CD4-positive, alpha-beta T cell treated with Interleukin-15 for 4 hours (primary cell): Measurements from ENCODE around the gene SARDH.

Experiments used
- DNase-seq: peaks from one replicate; pipeline ENCODE4 v3.0.0-alpha.2; 2020; ENCODE audit warnings: low spot score

Gene SARDH

GRCh38 chr9:133714606-133715294, 23.4 kb downstream of the SARDH start:
- DNase-seq: no peak

DNA sequence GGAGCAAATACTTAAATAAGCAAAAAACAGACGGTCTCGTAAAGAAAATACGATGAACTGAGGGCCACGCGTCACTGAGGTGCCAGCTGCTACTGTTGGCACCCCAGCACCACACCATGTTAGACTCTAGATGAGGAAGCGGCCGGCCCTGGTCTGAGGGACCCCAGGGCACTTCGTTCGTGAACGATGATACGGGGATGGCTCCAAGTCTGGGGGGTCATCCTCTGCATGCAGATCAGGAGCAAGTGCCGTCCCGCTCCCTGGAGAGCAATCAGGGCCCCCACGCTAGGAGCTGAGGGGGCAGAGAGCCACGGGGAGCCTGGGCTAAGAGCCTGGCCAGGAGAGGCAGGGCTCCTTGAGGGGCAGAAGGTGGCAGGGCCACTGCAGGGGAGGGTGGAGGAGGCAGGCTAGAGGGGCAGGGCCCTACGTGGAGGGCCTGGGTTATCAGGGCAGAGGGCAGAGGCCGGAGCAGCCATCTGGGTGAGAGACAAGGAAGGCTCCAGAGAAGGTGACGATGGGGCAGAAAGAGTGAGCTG, 24.1 kb downstream of the SARDH start:
- DNase-seq: no peak

DNA sequence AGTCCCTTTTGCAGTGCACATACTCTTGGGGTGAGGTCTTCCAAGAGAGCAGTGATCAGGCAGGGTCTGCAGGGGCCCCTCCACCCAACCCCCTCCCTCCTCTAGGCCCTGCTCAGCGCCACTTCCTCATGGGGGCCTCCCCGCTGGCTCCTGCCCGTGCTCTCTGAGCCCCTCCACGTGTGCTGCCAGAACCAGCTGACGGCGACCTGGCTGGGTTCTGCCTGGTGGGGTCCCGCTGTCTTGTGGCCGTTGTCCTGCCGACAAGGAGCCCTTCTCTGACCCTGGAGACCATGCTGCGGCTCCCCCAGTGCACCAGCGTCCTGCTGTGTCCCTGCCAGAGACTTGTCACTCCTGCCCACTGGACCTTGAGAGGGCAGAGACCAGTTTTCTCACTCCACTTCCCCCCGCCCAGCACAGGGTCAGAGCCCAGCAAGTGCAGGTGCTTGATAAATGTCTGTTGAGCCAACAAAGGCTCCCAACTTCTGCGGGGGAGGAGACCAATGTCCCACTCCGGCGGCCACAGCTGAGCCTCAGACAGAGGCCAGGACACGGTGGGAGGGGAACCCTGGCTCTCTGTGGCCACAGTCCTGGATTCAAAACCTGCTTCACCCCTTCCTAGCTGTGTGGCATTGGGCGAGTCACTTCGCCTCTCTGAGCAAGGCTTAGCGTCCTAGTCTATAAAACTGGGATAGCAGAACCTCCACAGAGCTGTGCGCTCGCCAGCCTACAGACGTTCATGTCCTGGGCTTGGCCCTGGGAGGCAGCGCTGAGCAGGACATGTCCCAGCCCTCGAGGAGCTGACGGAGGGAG, 24.8 kb downstream of the SARDH start:
- no peak for DNase-seq

DNA sequence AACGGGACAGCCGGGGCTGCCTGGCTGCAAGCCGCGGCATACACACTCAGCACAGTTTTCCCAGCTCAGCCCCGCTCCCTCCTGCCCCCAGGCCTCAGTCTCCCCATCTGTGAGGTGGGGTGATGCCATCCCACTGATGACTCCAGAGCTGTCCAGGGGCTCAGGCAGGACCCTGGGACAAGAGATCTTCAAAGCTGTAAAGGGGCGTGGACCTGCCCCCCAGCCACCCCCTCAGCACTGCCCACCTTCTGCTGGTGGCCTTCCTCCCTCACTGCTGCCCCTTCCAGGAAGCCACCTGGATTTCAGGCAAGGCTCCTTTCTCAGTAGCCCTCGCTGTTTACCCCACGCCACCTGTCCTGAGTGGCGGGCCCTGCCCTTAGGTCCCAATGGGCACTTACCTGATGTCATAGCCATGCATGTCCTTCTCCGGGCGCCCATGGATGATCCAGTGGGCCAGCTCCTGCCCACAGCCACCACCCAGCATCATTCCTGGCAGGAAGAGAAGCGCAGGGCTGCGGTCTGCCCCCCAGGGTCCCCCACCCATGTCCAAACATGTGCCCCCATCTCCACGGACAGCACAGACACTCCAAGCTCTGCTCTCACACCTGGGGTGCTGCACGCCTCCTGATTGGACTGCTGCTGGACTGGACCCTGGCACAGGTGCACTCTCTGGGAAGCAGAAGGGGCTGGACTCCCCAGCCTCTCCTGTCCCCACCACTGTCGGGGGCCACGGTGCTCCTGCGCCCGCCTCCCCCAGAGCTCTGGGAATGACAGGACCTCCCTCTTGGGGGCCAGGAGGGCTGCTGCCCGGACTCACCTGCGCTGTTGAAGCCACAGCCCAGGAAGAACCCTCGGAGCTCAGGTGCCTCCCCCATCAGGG, 25.7 kb downstream of the SARDH start:
- no peak for DNase-seq

DNA sequence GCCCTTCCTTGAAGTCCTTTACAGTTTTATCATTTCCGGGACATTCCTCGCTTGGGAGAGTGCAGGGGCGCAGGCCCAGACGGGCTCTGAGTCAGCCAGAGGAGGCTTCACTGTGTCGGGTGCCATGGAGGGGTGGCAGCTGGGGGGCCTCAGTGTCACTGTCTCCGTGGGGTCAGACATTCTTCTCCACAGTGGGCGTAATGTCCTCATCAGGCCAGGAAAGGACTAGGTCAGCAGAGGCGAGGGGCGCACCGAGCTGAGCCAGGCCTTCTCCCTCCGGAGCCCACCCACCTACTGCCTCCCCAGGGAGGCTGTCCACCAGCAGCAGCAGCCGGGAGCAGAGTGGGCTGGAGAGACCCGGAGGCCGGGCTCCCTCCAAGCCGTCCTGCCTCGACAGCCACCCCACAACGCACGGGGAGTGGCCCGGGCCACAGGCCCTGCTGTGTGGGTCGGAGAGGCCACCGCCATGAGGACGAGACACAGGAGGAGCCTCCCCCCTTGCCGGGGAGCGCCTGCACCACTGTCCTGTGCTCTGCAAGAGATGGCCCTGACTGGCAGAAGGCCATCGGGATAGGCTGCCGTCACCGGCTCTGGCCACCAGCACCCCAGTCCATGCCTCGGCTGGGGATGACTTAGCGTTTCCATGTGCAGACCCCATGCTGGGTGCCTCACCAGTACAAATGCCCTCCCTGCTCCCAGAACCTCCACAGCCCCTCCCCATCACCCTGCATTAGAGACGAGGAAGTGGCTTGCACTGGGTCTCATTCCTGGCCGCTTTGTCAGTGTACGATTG, 26.5 kb downstream of the SARDH start:
- no peak for DNase-seq

- DNase-seq: no peak
Measured at GRCh38 chr9:133710661-133711427, 27.3 kb downstream of the SARDH start.

DNA sequence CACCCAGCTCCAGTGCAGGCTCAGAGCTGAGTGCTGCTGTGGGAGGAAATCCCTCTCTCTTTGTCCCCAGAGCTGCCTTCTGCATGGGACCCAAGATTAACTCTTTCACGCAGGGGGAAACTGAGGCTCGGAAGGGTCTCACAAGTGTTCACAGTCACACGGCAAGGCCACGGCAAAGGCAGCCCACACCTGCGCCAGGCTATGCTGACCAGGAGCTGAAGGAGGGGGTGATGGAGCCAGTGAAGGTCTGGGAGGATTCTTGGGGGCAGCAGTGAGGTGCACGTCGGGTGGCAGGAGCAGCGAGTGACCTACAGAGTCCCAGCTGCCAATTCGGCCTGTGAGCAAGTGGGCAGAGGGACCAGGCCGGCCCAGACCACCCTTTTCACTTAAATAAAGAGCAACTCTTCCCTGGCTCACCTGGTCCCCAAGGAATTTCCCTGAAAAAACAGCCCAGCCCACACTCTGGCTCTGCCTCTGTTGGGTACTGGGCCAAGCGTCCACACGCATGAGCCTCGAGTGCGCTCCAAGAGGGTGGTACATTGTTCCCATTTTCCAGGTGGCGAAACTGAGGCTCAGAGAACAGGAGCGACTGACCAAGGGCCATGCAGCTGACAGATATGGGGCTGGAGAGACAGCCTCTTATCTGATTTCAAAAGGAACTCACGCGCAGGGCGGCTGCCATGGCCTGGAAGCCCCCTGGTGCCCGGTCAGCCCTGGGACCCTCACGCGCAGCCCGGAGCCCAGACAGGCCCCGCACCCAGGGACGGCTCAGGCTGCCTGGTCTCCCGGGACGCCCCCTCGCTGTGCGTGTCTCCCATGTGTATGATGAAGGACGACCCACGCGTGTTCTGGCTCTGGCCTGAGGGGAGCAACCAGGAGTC, 28.2 kb downstream of the SARDH start:
- no peak for DNase-seq

GRCh38 chr9:133709015-133709611, 29.0 kb downstream of the SARDH start:
- DNase-seq: peak; percentile 54

DNA sequence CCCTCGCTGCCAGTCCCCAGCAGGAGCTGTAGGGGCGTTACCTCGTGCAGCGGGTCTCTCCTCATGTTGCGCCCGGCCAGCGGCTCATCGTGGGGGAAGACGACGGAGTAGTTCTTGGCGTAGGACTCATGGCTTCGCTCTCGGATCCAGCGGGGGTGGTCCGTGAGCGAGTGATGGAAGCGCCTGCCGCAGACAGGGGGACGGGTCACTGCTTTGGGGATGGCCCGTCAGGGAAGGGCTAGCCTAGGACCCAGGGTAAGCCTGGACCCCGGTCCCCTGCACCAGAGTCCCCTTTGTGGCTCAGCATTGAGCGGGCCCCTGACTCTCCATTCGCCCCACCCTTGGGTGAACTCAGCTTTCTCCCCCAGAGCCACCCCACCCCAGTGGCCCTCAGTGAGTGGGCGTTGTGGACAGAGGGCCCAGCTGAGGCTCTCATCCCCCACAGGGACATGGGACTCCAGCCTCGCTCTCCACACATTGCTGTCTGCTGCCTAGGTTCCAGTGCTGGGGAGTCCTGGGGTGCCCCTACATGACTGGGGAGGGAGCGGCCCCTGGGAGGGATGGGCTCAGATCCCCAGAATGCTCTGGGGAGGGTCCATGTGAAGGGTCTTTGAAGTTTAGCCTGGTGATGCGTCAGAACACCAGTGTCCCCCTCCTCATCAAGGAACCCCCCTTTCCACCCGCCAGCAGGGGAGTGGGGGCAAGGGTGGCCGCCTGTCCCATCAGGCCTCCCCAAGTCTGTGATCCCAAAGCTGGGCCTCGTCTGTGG, 29.7 kb downstream of the SARDH start:
- DNase-seq: no peak

DNA sequence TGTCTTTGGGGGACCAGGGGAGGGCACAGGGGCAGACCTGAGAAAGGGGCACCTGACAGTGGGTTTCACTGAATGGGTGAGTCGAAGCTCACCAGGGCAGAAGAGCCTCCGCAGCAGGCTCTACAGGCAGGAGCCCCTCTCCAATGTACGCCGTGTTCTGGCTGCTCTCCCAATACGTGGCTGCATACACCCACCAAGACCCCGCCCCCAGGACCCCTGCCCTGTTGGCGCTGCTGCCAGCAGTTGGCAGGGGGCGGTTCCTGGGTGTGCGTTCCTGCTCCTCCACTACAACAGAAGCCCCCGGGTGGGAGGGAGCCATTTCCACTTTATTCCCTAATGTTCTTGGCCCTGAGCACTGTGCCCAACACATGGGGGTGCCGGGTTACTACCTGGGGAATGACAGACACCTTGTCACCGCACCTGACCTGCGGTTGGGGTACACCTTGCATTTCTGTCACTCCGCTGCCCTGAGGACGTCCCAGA, 30.3 kb downstream of the SARDH start:
- no peak for DNase-seq

DNA sequence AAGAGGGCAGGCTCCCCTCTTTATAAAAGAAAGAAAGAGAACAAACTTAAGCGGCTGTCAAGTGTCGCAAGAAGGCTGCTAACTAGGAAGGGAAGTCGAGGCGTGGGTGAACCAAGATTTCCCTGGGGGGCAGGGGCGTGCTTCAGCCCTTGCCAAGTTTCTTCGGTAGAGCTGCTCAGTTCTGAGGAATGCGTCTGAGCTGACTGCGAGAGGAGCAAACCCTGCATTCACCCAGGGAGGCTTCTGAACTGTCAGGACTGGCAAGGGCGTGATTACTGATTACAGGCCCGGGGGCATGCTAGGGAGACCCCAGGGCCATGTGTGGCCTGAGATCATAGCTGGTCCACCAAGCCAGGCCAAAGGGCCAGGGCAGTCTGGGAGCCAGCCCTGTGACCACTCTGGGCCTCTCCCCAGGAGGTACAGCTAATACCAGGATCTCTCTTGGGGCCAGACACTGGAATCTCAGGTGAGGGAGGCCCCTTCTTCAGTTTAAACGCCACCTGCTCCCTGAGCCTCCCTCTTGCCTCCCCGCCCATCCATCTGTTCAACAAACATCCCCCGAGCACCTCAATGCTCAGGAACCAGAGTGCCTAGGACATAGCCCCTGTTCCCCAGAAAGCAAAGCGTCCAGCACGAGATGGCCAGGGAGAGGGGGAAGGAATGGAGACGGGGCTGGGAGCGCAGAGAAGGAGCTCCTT, 30.9 kb downstream of the SARDH start:
- no peak for DNase-seq

DNA sequence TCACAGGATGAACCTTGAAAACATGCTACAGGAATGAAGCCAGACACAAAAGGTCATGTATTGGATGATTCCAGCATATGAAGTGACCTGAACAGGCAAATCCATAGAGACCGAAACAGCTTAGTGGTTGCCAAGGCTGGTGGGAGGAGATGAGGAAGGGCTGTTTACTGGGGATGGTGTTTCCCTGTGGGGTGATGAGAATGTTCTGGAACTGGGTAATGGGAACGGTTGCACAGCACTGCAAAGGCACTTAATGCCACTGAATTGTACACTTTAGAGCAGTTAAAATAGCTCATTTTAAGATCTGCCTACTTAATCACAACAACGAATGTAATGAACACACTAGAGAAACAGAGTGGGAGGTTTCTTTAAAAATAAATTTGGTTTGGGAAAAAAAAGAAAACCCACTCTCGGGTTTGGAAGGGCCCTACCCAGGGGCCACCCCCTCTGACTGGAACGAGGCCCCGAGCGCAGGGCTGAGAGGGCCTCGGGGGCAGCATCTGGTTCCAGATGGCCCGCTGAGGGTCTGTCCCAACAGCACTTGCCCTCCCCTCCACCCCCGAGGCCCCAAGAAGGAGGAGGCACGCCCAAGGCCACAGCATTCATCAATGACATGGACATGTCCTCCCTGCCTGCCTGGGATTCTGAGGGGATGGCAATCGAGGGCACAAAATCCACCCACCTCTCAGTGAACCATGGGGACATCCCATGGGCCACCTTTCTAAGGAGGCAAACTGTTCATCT, 31.7 kb downstream of the SARDH start:
- DNase-seq: no peak

DNA sequence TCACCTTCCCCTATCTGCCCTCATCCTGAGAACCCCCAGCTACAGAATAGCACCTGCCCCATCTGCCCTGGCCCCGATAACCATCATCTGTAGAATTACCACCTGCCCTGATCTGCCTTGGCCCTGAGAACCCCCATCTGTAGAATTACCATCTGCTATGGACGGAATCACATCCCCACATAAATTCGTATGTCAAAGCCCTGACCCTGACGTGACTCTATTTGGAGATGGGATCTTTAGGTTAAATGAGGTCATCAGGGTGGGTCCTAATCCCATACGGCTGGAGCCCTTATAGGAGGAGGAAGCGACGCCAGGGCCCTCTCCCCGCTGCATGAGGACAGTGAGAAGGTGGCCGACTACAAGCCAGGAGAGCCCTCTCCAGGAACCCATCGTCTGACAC, 32.6 kb downstream of the SARDH start:
- no peak for DNase-seq

DNA sequence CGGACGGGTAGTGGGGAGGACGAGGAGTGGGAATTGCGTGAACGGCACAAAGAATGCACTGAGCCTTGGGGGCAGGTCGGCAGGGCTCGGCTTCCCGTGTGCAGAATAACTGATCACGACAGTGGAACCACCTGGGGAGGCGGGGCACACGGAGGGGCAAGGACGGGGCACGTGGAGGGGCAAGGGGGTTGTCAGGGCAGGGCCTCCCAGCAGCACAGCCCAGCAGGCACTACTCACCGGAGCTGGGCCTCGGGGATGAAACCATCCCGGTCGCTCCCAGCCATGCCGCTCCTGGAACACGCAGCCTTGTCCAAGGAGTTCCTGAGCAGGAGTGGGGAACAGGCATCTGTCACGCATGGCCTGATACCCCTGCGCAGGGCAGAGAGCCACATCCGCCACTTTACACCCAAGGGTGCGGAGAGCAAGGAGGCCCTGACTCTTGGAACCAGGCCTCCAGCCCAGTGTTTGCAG, 33.4 kb downstream of the SARDH start:
- DNase-seq: no peak

DNA sequence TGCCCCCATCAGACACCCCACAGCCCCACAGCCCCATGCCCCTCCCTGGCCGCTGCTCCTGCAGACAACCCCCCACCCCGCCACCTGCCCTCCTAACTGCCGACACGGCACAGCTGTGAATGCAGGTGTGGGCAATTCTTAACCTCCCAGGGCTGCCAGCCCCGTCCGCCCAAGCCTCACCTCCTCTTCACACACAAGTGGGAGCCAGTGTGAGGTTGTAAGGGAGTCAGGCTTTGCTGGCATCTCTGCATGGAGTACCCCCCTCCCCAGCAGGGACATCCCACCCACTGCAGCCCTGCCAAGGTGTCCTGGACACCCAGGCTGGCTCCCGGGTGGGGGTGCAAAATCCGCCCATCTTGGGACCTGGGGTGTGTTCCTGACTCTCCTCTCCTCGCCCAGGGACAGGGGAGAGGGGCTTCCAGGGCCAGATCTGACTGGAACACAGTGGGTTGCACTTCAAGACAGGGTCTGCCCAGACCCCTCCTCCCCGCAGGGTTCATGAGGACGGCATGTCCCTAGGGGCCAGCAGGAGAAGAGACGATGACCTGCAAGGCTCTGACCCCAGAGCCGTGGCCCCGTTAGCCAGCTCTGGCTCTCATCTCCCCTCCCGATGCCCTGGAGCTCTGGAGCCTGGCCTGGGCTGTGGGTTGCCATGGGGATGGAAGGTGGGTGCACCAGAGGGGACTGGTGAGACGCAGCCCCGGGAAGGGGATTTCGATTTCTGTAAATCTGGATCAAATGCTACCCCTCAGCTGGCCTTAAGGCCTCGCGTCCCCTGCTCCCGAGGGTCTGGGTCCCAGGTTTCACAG, 34.4 kb downstream of the SARDH start:
- no peak for DNase-seq
